Endothelial cell of umbilical vein (primary cell): ENCODE data around the gene MYH15. TPM values are rescaled to one million over a fixed set of nuclear protein-coding genes. Genes with fewer than 3 reads are reported as not detected.

ENCODE experiments used
- BruUV-seq: library from RNA; stranded (reverse); fragments of 400-500 nt; replicated peaks from 2 replicates; lab custom pipeline; 2021; lab: Mats Ljungman, UMichigan
- CTCF ChIA-PET: fragments of 300-600, 350-600 bp; sonication (Branson Sonifier 250); formaldehyde crosslinking; loops from one replicate; lab custom pipeline; 2021; ENCODE audit warnings: antibody characterized with exemption, inconsistent platforms; lab: Charles Lee
- POLR2A ChIA-PET: fragments of 300-600, 350-600 bp; sonication (Branson Sonifier 250); formaldehyde crosslinking; loops from one replicate; lab custom pipeline; 2021; ENCODE audit warnings: antibody characterized with exemption, inconsistent platforms; lab: Charles Lee
- DNase-seq: peaks from one replicate; pipeline ENCODE4 v3.0.0-alpha.2; 2011; ENCODE audit warnings: low read depth, low spot score
- FAIRE-seq: peaks from 2 replicates; lab custom pipeline; 2011; peaks lifted over from hg19 to GRCh38; lab: Jason Lieb, UNC
- H2AFZ ChIP-seq: 2 replicates; pipeline ENCODE4 v1.6.0; 2012; ENCODE audit warnings: low read depth, low read length, control low read depth, inconsistent platforms
- H3K27ac ChIP-seq: 2 replicates; pipeline ENCODE4 v1.5.1; 2011; ENCODE audit warnings: low read depth, mild to moderate bottlenecking, control low read depth, low read length, moderate library complexity; ENCODE audit not compliant: insufficient read depth
- H3K27me3 ChIP-seq, 2 experiments: 2 replicates each; pipeline versions ENCODE4 v1.6.0 to v1.6.1; 2011; ENCODE audit warnings: low read length in 2 of 2, mixed read lengths in 1 of 2; ENCODE audit not compliant: control insufficient read depth in 2 of 2, insufficient read depth in 2 of 2
- H3K36me3 ChIP-seq, 2 experiments: 2 replicates in 1 of 2; 3 replicates in 1 of 2; pipeline ENCODE4 v1.5.1; 2011; ENCODE audit warnings: low read length in 2 of 2, mild to moderate bottlenecking in 1 of 2, moderate library complexity in 1 of 2; ENCODE audit not compliant: control insufficient read depth in 2 of 2, insufficient read depth in 2 of 2; ENCODE audit errors: extremely low read depth in 1 of 2
- H3K4me1 ChIP-seq: 3 replicates; pipeline ENCODE4 v1.5.1; 2011; ENCODE audit warnings: mild to moderate bottlenecking, low read length; ENCODE audit not compliant: control insufficient read depth, insufficient read depth; ENCODE audit errors: extremely low read depth
- H3K4me2 ChIP-seq: 2 replicates; pipeline ENCODE4 v1.6.1; 2011; ENCODE audit warnings: low read length, control low read depth, mixed read lengths; ENCODE audit not compliant: insufficient read depth
- H3K4me3 ChIP-seq, 3 experiments: fragments of 200-600 bp in 1 of 3; sonication (generic), shearing (Covaris generic) in 1 of 3; replicated peaks in 1 of 3; 2 replicates each; pipeline ENCODE4 v1.5.1; 2011 to 2016; ENCODE audit warnings: control low read depth in 3 of 3, low read length in 3 of 3, mild to moderate bottlenecking in 2 of 3, inconsistent platforms in 1 of 3, low read depth in 1 of 3, moderate library complexity in 1 of 3; ENCODE audit not compliant: insufficient read depth in 1 of 3
- H3K79me2 ChIP-seq: 2 replicates; pipeline ENCODE4 v1.6.0; 2012; ENCODE audit warnings: low read length, inconsistent platforms; ENCODE audit not compliant: control insufficient read depth, insufficient read depth
- H3K9ac ChIP-seq: replicated peaks from 2 replicates; pipeline ENCODE3; 2011; ENCODE audit warnings: low read length, control low read depth; ENCODE audit not compliant: insufficient read depth; ENCODE audit errors: extremely low read depth
- H3K9me1 ChIP-seq: replicated peaks from 3 replicates; pipeline ENCODE4 v1.6.0; 2011; ENCODE audit warnings: mild to moderate bottlenecking, low read length; ENCODE audit not compliant: control insufficient read depth, insufficient read depth; ENCODE audit errors: extremely low read depth
- H3K9me3 ChIP-seq: replicated peaks from 2 replicates; pipeline ENCODE4 v1.5.1; 2012; ENCODE audit warnings: low read length, inconsistent platforms; ENCODE audit not compliant: control insufficient read depth, insufficient read depth
- H4K20me1 ChIP-seq: replicated peaks from 2 replicates; pipeline ENCODE3; 2011; ENCODE audit warnings: mild to moderate bottlenecking, low read length; ENCODE audit not compliant: control insufficient read depth, insufficient read depth; ENCODE audit errors: extremely low read depth
- CTCF ChIP-seq, 2 donors: IDR thresholded peaks; 1 replicate in 1 of 2; 2 replicates in 1 of 2; pipeline ENCODE4 v1.5.1; 2011; ENCODE audit warnings: low read length in 2 of 2, mild to moderate bottlenecking in 2 of 2, moderate library complexity in 2 of 2, control low read depth in 1 of 2, inconsistent platforms in 1 of 2, low read depth in 1 of 2; ENCODE audit not compliant: insufficient read depth in 1 of 2; ENCODE audit errors: extremely low read depth in 1 of 2
- EZH2 ChIP-seq: IDR thresholded peaks from 2 replicates; pipeline ENCODE4 v1.6.1; 2012; ENCODE audit warnings: borderline replicate concordance, low read depth, mild to moderate bottlenecking, moderate library complexity, low read length, inconsistent platforms; ENCODE audit not compliant: severe bottlenecking
- FOS ChIP-seq: IDR thresholded peaks from 2 replicates; pipeline ENCODE4 v1.6.1; 2011; ENCODE audit warnings: mild to moderate bottlenecking, low read length, moderate library complexity, borderline replicate concordance; ENCODE audit not compliant: insufficient read depth
- GATA2 ChIP-seq: IDR thresholded peaks from 2 replicates; pipeline ENCODE4 v1.7.0; 2011; ENCODE audit warnings: low read depth, mild to moderate bottlenecking, moderate library complexity, mixed read lengths, low read length; ENCODE audit not compliant: insufficient read length, insufficient read depth
- JUN ChIP-seq: IDR thresholded peaks from 2 replicates; pipeline ENCODE4 v1.6.1; 2011; ENCODE audit warnings: borderline replicate concordance, low read depth; ENCODE audit not compliant: insufficient read length, insufficient read depth
- MYC ChIP-seq: IDR thresholded peaks from one replicate; pipeline ENCODE4 v1.6.1; 2011; ENCODE audit warnings: mild to moderate bottlenecking, low read depth, low read length
- POLR2A ChIP-seq: IDR thresholded peaks from 2 replicates; pipeline ENCODE4 v1.6.1; 2012; ENCODE audit warnings: low read depth, mild to moderate bottlenecking, control low read depth, low read length
- POLR2AphosphoS5 ChIP-seq: IDR thresholded peaks from 2 replicates; pipeline ENCODE4 v1.6.1; 2012; ENCODE audit warnings: low read depth, mild to moderate bottlenecking, control low read depth, low read length, moderate library complexity; ENCODE audit not compliant: insufficient read depth
- dilution Hi-C: fragments of 300-500 bp; cut with MboI; formaldehyde crosslinking; loops from one replicate; pipeline ENCODE4 v1.15.0; 2019; ENCODE audit warnings: low sequenced_read_pairs; ENCODE audit not compliant: extremely low pct_ligation_motif_present
- intact Hi-C: fragments of 100-400 bp; cut with micrococcal nuclease; formaldehyde crosslinking; loops from one replicate; pipeline ENCODE4 v1.10.0; 2022
- polyA plus RNA-seq, 4 experiments: library from polyadenylated mRNA; depleted of rRNA in 3 of 4; stranded (reverse) in 3 of 4; unstranded in 1 of 4; fragments of >200 nt; gene quantifications; 2 replicates each; pipeline versions ENCODE4 v1.2.1 to v1.2.3, GENCODE V29; 2011 to 2012; ENCODE audit warnings: missing spikeins in 1 of 4
- total RNA-seq: library from RNA; stranded (reverse); gene quantifications from 2 replicates; pipeline ENCODE4 v1.2.3, GENCODE V29; 2021
- TF ChIP-seq, protein P1 (sequence below): IDR thresholded peaks from 2 replicates; pipeline ENCODE4 v1.6.1; 2011; ENCODE audit not compliant: insufficient read depth, insufficient read length

The MYH15 gene
- total and polyA plus RNA-seq, 2 donors (not counting 3 experiments of a cell fraction or from before 2014, with no cell fraction given) = 0.27 TPM; not detected in 1

GRCh38 chr3:108442281-108442680, 68.1 kb downstream of the MYH15 start:
- no peak overlapping the region for H2AFZ ChIP-seq
- no peak overlapping the region for H3K4me3 ChIP-seq
- H3K9me3 ChIP-seq = no peaks in the 10 kb centered on the region
- FAIRE-seq (no peak), DNase-seq (no peak)
- ChIA-PET CTCF (interaction anchor here (1.9 kb wide), 1 partner anchor 35 kb away, joined by 10 read pairs; no protein-coding TSS in a partner anchor), POLR2A (no interaction called here)
- intact Hi-C loops (no loop called here), dilution Hi-C loops (no loop called here)
- no peaks in the 10 kb centered on the region for H3K4me1 ChIP-seq
- no TSS peak for BruUV-seq
- H3K9me1 ChIP-seq = no peaks in the 10 kb centered on the region
- H3K9ac ChIP-seq = no peak overlapping the region
- H3K79me2 ChIP-seq = no peaks in the 10 kb centered on the region
- no peak overlapping the region for H3K4me2 ChIP-seq
- TF ChIP-seq EZH2 (no peak), MYC (no peak), POLR2AphosphoS5 (no peak), GATA2 (no peak), POLR2A (no peak)
- TF ChIP-seq, protein P1, sequence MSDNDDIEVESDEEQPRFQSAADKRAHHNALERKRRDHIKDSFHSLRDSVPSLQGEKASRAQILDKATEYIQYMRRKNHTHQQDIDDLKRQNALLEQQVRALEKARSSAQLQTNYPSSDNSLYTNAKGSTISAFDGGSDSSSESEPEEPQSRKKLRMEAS = no peak
- no peaks in the 10 kb centered on the region for H4K20me1 ChIP-seq
- no peaks in the 10 kb centered on the region for H3K36me3 ChIP-seq
- no peak overlapping the region for H3K27ac ChIP-seq
- H3K27me3 ChIP-seq = no peaks in the 10 kb centered on the region

GRCh38 chr3:108441518-108441917, 68.9 kb downstream of the MYH15 start:
- dilution Hi-C loops (no loop called here), intact Hi-C loops (no loop called here)
- Histone ChIP-seq H3K4me1 (no peaks in the 10 kb centered on the region), H3K9me1 (no peaks in the 10 kb centered on the region), H3K27me3 (no peaks in the 10 kb centered on the region), H2AFZ (no peak overlapping the region), H3K9me3 (no peaks in the 10 kb centered on the region), H3K4me3 (no peak overlapping the region), H3K4me2 (no peak overlapping the region), H3K79me2 (no peaks in the 10 kb centered on the region), H3K36me3 (no peaks in the 10 kb centered on the region), H3K9ac (no peak overlapping the region), H3K27ac (no peak overlapping the region), H4K20me1 (no peaks in the 10 kb centered on the region)
- ChIA-PET POLR2A (no interaction called here), CTCF (interaction anchor here (1.9 kb wide), 1 partner anchor 36 kb away, joined by 10 read pairs; no protein-coding TSS in a partner anchor)
- no peak for FAIRE-seq
- TF ChIP-seq CTCF (IDR thresholded peaks at IDR 0.05; ENCODE audit: extremely low read depth in 1 of 2, insufficient read depth in 1 of 2, low read depth in 1 of 2, low read length in 2 of 2) = no peak
- no peak for TF ChIP-seq FOS
- TF ChIP-seq POLR2A = no peak
- TF ChIP-seq, protein P1 = no peak
- TF ChIP-seq JUN = no peak
- TF ChIP-seq POLR2AphosphoS5 = no peak
- BruUV-seq = no TSS peak
- DNase-seq = no peak
